ENCODE results near the gene DUSP1. TPM values are rescaled to one million over a fixed set of nuclear protein-coding genes. Genes with fewer than 3 reads are reported as not detected.

Gene DUSP1
- total and polyA plus RNA-seq, 2 of the 13 experiments (the other 11 are each of a cell fraction or from before 2014, with no cell fraction given): 27.1 to 55.5 TPM

DNA sequence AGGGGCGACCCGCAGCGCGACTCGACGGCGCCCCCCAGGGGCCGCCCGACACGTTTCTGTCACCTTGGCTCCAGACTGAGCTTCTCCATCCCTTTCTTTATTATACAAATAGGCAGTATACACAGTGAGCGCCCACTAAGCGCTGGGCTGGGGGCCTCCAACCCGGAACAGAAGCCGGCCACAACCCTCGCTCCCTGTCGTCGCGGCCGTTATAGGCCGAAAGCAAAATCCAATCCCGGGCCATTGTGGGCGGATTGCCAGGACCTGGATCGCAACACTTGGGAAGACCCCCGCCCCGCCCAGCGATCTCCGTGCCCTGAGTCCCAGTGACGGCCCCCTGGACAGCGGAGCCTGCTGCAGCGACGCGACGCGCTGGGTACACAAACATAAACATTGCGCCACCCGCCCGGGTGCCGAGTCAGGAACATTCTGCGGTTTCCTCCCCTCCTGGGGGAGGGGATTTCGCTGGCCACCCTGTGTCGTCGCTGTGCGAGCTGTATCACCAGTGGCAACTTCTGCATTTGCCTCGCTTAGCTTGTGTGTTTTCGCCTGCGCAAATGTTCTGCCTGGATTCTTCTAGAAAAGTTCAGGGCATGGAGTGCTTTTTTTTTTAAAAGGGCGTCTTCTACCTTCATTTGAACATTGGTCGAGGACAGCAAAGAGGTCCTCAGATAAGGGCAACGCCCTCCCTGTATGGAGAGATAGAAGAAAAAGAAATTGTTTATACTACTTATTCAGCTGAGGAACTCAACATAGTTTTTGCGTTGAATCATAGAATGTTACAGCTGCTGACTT is 1.3 kb upstream of the DUSP1 start (continued):
- TF ChIP-seq ZNF839 (CRISPR knock-in tag; IDR thresholded peaks at IDR 0.05; ENCODE audit: borderline replicate concordance) (no peak), ZNF383 (CRISPR knock-in tag; IDR thresholded peaks at IDR 0.05; ENCODE audit: borderline replicate concordance) (no peak), ARID4A (CRISPR knock-in tag; IDR thresholded peaks at IDR 0.05; ENCODE audit: borderline replicate concordance) (peak; percentile 81; the same call in 1 of the 2 replicates), ZFX (CRISPR knock-in tag; IDR thresholded peaks at IDR 0.05; ENCODE audit: low read depth) (peak; percentile 61), ZNF558 (CRISPR knock-in tag; IDR thresholded peaks at IDR 0.05; ENCODE audit: borderline replicate concordance) (no peak), ZNF687 (CRISPR knock-in tag; IDR thresholded peaks at IDR 0.05) (peak; percentile 99), XBP1 (CRISPR knock-in tag; IDR thresholded peaks at IDR 0.05) (peak; percentile 82; the same call in 1 of the 2 replicates), POGK (CRISPR knock-in tag; conservative IDR thresholded peaks at IDR 0.05) (peak; percentile 75), MZF1 (CRISPR knock-in tag; IDR thresholded peaks at IDR 0.05; ENCODE audit: borderline replicate concordance) (no peak), RORA (CRISPR knock-in tag; IDR thresholded peaks at IDR 0.05) (no peak), ZSCAN25 (CRISPR knock-in tag; IDR thresholded peaks at IDR 0.05) (peak; percentile 77; the same call in 1 of the 2 replicates)
- TF ChIP-seq, protein P1, sequence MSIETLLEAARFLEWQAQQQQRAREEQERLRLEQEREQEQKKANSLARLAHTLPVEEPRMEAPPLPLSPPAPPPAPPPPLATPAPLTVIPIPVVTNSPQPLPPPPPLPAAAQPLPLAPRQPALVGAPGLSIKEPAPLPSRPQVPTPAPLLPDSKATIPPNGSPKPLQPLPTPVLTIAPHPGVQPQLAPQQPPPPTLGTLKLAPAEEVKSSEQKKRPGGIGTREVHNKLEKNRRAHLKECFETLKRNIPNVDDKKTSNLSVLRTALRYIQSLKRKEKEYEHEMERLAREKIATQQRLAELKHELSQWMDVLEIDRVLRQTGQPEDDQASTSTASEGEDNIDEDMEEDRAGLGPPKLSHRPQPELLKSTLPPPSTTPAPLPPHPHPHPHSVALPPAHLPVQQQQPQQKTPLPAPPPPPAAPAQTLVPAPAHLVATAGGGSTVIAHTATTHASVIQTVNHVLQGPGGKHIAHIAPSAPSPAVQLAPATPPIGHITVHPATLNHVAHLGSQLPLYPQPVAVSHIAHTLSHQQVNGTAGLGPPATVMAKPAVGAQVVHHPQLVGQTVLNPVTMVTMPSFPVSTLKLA (IDR thresholded peaks at IDR 0.05): peak; percentile 32; the same call in 1 of the 2 replicates
- TF ChIP-seq, protein P2, sequence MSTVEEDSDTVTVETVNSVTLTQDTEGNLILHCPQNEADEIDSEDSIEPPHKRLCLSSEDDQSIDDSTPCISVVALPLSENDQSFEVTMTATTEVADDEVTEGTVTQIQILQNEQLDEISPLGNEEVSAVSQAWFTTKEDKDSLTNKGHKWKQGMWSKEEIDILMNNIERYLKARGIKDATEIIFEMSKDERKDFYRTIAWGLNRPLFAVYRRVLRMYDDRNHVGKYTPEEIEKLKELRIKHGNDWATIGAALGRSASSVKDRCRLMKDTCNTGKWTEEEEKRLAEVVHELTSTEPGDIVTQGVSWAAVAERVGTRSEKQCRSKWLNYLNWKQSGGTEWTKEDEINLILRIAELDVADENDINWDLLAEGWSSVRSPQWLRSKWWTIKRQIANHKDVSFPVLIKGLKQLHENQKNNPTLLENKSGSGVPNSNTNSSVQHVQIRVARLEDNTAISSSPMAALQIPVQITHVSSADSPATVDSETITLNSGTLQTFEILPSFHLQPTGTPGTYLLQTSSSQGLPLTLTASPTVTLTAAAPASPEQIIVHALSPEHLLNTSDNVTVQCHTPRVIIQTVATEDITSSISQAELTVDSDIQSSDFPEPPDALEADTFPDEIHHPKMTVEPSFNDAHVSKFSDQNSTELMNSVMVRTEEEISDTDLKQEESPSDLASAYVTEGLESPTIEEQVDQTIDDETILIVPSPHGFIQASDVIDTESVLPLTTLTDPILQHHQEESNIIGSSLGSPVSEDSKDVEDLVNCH (CRISPR knock-in tag; IDR thresholded peaks at IDR 0.05): no peak
